SH-SY5Y (cell line): ENCODE results near the gene FKBP6.

ENCODE experiments used
- GATA2 ChIP-seq: IDR thresholded peaks from 2 replicates; pipeline ENCODE4 v1.6.1; 2011; ENCODE audit warnings: mild to moderate bottlenecking, low read depth, low read length
- GATA3 ChIP-seq: IDR thresholded peaks from 2 replicates; pipeline ENCODE4 v1.6.1; 2011; ENCODE audit warnings: low read depth, mild to moderate bottlenecking, low read length, moderate library complexity

DNA sequence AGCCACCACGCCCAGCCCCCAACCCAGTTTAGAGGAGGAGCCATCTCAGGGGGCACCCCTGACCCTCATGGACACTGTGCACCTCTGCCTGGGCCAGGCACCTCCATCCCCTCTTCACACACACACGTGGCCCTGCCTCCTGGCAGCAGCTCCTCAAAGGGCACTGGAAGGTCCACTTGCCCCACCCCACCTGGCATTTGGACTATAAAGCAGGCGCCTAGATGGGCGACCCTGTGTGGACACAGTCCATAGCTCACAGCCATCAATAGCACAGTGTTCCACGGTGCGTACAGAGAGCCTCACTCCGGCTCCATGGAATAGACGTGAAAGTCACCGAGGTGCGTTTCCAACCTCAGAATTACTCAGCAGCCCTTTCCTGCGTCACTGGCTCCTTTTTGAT is 41.0 kb downstream of the FKBP6 start:
- TF ChIP-seq GATA2, result no peak
- TF ChIP-seq GATA3, result no peak
